ENCODE results near the gene IFI30.

IFI30 gene

DNA sequence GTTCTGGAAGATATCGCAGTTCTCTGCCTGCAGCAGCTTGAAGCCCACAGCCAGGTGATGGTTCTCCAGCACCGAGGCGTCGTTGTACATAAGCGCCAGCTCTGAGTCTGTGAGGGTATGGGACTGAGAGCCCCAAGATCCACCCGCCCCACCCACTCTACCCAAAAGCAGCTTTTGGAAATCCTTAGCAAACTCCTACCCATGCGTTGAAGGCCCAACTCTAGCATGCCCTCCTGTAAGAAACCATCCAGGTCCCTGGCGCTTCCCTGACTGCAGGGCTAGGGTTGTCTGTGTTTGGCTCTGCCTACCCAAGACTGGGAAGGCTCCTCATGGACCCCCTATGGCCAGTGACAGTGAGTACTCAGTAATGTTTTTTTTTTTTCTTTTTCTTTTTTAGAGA is 43.2 kb downstream of the IFI30 start:
- no peak for DNase-seq (ENCODE audit: low spot score)
- no peak for TF ChIP-seq CTCF (IDR thresholded peaks at IDR 0.05; ENCODE audit: extremely low read depth, missing control alignments)

DNA sequence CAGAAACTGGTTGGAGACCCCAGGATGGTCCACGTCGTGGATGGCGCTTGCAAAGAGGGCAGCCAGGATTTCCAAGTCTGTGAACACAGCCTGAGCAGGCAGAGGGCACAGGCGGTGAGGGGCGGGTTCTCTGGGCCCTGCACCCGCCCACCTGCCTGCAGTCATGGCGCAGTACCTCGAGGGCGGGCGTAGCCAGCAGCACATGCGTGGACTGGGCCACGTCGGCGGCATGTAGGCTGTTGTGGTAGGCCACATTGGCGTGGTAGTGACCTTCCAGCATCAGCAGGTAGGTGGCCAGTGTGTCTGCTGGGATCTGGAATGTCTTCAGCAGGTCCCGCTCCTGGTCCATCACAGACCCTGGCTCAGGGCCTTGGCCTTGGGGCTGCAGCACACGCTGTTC is 44.5 kb downstream of the IFI30 start:
- no peak for TF ChIP-seq CTCF (IDR thresholded peaks at IDR 0.05; ENCODE audit: extremely low read depth, missing control alignments)
- DNase-seq (ENCODE audit: low spot score) = no peak

DNA sequence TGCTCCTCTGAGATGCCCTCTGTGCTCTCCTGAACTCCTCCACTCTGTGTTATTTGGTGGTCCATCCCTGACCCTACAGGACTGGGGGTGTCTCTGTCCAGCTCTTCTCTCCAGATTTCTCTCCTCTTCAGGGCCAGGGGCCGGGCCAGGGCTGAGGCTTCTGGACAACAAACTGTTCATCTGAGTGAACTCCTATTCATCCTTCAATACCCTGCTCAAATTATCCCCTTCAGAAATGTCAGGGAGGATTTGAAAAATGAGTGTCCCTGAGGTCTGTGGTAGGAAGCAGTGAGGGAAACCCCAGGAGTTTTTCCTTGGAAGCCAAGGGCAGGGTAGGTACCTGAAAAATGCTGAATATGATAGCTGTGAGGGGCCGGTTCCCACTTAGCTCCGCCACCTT is 45.0 kb downstream of the IFI30 start:
- DNase-seq (ENCODE audit: low spot score) = no peak
- TF ChIP-seq CTCF (IDR thresholded peaks at IDR 0.05; ENCODE audit: extremely low read depth, missing control alignments) = no peak

DNA sequence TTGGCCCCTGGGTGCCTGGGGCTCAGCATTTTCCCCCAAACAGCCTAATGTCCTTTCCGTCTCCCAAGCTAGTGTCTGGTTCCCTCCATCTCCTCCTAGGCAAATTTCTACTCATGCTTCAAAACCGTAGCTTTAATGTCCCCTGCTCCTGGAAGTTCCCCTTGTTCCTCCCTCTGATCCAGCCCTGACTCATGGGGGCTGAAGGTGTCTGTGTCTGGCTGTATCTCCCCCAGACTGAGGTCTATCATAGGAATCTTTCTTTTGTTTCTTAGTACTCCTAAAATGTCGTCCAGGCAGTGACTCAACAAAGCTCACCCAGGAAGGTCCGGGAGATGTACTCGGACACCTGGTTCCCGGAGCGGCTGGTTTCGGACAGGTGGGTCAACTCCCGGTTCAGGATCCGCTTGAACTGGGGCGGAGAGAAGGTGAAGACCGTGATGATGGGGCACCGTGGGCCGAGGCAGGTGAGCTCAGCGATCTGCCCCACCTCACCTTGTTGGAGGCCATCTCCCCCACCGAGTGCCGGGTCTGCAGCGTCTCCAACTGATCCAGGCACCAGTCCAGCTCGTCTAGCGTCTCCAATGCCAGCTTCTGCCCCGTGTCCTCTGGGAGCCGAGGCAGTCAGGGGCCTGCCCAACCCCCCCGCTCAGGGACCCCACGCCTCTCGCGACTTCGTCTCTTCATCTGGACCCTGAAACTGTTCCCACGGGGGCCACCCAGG is 46.5 kb downstream of the IFI30 start:
- TF ChIP-seq CTCF (IDR thresholded peaks at IDR 0.05; ENCODE audit: extremely low read depth, missing control alignments) = no peak
- no peak for DNase-seq (ENCODE audit: low spot score)

DNA sequence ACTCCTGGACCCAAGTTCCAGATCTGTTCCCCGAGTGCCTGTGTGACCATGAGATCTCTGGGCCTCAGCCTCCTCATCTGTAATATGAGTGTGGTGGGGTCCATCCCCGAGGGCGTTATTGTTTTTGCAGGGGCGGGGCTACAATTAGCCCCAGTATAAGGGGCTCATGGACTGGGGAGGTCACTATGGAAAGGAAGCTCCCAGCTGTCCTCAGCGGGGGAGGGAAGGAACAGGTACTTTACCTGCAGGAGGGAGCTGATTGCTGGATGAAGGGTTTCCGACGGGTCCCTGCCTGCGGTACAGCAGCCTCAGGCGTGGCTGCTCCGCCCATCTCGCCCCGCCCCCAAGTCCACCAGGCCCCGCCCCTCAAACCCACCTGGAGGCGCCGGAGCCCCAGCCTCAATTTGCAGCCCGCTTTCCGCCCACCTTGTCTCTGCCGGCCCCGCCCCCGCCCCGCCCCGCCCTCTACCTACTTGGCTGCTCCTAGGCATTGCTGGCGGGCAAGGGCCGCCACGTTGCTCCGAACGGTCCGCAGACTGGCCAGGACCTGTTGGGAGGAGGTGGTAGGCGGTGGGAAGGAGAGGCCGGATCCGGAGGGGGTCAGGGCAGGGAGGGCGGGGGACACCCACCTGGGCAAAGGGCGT is 47.1 kb downstream of the IFI30 start:
- TF ChIP-seq CTCF (IDR thresholded peaks at IDR 0.05; ENCODE audit: extremely low read depth, missing control alignments) = no peak
- DNase-seq (ENCODE audit: low spot score) = no peak

DNA sequence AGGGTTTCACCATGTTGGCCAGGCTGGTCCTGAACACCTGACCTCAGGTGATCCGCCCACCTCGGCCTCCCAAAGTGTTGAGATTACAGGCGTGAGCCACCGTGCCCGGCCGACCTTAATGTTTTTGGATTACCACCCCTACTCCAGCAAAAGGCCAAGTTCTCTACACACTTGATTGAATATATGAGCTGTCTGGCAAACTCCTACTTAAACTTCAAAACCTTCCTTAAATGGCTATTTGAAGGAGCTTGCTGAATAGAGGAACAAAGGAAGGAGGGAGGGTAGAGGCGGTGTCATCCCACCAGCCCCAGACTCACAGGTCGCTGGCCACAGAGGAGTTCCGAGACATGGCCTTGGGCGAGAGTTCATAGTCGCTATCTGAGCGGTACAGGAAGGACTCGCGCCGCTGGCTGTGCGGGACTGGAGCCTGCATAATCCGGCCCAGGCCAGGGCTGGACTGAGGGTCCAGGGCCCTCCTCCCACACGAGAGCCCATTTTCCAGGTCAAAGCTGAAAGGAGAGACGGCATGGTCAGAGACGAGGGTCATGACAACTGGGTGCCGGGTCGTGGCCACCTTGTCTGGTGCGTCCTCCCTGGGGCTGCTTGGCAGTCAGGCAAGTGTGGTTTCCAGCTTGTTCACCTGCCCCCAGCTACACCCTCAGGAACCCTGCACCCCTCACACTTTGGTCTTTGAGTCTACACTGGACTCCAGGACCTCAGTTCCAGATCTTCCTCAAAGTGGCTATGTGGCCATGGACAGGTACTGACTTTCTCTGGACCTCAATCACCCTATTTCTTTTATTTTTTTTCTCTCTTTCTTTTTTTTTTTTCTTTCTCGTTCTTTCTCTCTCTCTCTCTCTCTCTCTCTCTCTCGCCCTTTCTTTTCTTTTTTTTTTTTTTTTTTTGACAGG is 48.5 kb downstream of the IFI30 start:
- DNase-seq (ENCODE audit: low spot score) = no peak
- TF ChIP-seq CTCF (IDR thresholded peaks at IDR 0.05; ENCODE audit: extremely low read depth, missing control alignments) = no peak

Measured in GM20000 (cell line).